Activated CD8-positive, alpha-beta T cell treated with anti-CD3 and anti-CD28 coated beads for 36 hours (primary cell): ENCODE data around the gene POMGNT2. TPM values are rescaled to one million over a fixed set of nuclear protein-coding genes. Genes with fewer than 3 reads are reported as not detected.

Source experiments
- ATAC-seq: fragments of 200-7000 bp; cut with Tn5 transposase; one replicate; pipeline ENCODE4 v1.10.0; 2021; ENCODE audit warnings: mild to moderate bottlenecking, moderate library complexity
- CTCF ChIA-PET: fragments of 350-600 bp; sonication (Branson Sonifier 250); formaldehyde crosslinking; loops from one replicate; lab custom pipeline; 2021; ENCODE audit warnings: antibody characterized with exemption; lab: Charles Lee
- POLR2A ChIA-PET: fragments of 350-600 bp; sonication (Branson Sonifier 250); formaldehyde crosslinking; loops from one replicate; lab custom pipeline; 2021; ENCODE audit warnings: antibody characterized with exemption; lab: Charles Lee
- DNase-seq: peaks from one replicate; pipeline ENCODE4 v3.0.0-alpha.2; 2020
- H3K27ac Mint-ChIP-seq: one replicate; pipeline ENCODE4 v1.8.0; 2021; ENCODE audit warnings: mild to moderate bottlenecking, mixed read lengths
- H3K27me3 Mint-ChIP-seq: one replicate; pipeline ENCODE4 v1.8.0; 2021; ENCODE audit warnings: mixed read lengths
- H3K36me3 Mint-ChIP-seq: one replicate; pipeline ENCODE4 v1.8.0; 2021; ENCODE audit warnings: low read depth, mixed read lengths
- H3K4me1 Mint-ChIP-seq: one replicate; pipeline ENCODE4 v1.8.0; 2021; ENCODE audit warnings: low read depth, mixed read lengths
- H3K4me3 Mint-ChIP-seq: one replicate; pipeline ENCODE4 v1.8.0; 2021; ENCODE audit warnings: mild to moderate bottlenecking, moderate library complexity, mixed read lengths
- H3K9me3 Mint-ChIP-seq: one replicate; pipeline ENCODE4 v1.8.0; 2021; ENCODE audit warnings: mixed read lengths
- intact Hi-C: fragments of 100-400 bp; cut with micrococcal nuclease; formaldehyde crosslinking; loops from one replicate; pipeline ENCODE4 v1.10.0; 2022
- total RNA-seq, 2 experiments: library from RNA; stranded (reverse); gene quantifications; one replicate each; pipeline ENCODE4 v1.2.3, GENCODE V29; 2021
- TF ChIP-seq, protein P1 (sequence below): fragments of 200-600 bp; IDR thresholded peaks from one replicate; pipeline ENCODE4 v1.8.0; 2022; ENCODE audit warnings: antibody characterized with exemption, mild to moderate bottlenecking

The POMGNT2 gene
- total RNA-seq, 2 experiments from 2014 or later, result 11.9 to 12.0 TPM

DNA sequence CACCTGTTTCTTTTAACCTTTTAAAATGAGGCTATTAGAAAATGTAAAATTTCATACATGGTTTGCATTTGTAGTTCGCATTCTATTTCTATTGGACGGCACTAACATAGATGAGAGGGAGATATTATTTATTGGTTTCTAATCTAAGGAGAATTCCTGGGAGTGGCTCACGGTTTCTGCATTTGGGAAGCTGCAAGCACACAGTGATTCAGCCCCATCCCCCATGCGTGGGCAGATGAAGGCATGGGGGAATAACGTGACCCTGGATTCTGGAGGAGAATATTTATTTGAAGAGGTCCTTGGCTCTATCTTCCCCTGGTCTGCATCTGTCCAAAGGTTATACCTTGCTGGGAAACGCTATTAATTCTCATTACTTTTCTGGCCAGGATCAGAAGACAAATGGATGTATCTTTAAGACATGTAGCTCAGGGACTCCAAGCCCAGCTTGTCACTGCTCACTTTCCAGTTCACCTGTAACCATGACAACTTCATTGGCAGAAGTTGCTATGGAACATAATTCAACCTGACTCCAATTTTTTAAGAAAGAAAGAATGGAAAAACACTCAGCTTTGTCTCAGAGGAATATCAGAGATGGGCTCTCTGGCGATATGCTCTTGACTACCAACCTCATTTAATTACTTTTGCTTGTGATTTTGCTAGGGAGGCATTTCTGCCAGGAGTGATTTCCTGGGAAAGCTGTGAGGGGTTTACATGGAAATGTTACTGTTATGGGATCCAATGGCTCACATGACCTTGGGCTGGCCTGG lies 27.2 kb upstream of the POMGNT2 start:
- TF ChIP-seq, protein P1, sequence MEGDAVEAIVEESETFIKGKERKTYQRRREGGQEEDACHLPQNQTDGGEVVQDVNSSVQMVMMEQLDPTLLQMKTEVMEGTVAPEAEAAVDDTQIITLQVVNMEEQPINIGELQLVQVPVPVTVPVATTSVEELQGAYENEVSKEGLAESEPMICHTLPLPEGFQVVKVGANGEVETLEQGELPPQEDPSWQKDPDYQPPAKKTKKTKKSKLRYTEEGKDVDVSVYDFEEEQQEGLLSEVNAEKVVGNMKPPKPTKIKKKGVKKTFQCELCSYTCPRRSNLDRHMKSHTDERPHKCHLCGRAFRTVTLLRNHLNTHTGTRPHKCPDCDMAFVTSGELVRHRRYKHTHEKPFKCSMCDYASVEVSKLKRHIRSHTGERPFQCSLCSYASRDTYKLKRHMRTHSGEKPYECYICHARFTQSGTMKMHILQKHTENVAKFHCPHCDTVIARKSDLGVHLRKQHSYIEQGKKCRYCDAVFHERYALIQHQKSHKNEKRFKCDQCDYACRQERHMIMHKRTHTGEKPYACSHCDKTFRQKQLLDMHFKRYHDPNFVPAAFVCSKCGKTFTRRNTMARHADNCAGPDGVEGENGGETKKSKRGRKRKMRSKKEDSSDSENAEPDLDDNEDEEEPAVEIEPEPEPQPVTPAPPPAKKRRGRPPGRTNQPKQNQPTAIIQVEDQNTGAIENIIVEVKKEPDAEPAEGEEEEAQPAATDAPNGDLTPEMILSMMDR, result no peak
- CTCF ChIA-PET, result interaction anchor here (1.2 kb wide), 1 partner anchor 171 kb away, joined by 4 read pairs; no protein-coding TSS in a partner anchor
- no peak for ATAC-seq

DNA sequence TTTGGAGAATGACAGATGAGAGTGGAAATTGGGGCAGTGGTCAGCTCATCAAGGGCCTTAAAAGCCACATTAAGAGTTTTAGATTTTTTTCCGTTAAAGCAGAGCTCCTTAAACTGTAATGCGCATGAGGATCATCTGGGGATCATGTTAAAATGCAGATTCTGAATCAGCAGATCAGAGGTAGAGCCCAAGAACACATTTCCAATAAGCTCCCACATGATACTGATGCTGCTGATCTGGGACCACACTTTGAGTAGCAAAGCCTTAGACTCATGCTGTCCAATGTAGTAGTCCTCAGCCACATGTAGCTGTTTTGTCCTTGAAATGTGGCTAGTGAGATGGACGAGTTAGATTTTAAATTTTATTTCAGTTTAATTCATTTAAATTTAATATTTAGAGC lies 26.3 kb upstream of the POMGNT2 start:
- no peaks in the 10 kb centered on the region for H3K4me1 Mint-ChIP-seq
- intact Hi-C loops, result no loop called here
- peaks cover 8% of the 10 kb centered on the region for H3K9me3 Mint-ChIP-seq
- H3K36me3 Mint-ChIP-seq, result no peaks in the 10 kb centered on the region
- ChIA-PET POLR2A (no interaction called here), CTCF (interaction anchor here (1.2 kb wide), 1 partner anchor 170 kb away, joined by 4 read pairs; no protein-coding TSS in a partner anchor)
- no peak overlapping the region for H3K27ac Mint-ChIP-seq
- TF ChIP-seq, protein P1, result no peak
- no peak overlapping the region for H3K4me3 Mint-ChIP-seq
- DNase-seq (no peak), ATAC-seq (no peak)
- no peaks in the 10 kb centered on the region for H3K27me3 Mint-ChIP-seq

More for the DNA sequence above, 27.2 kb upstream of the POMGNT2 start:
- DNase-seq, result no peak
- Mint-ChIP-seq H3K27me3 (no peaks in the 10 kb centered on the region), H3K36me3 (no peaks in the 10 kb centered on the region), H3K27ac (no peak overlapping the region), H3K9me3 (peaks cover 8% of the 10 kb centered on the region), H3K4me3 (no peak overlapping the region), H3K4me1 (no peaks in the 10 kb centered on the region)
- intact Hi-C loops, result no loop called here
- POLR2A ChIA-PET, result interaction anchor here (0.6 kb wide), 1 partner anchor 171 kb away, joined by 4 read pairs; no protein-coding TSS in a partner anchor

- Mint-ChIP-seq H3K4me1 (no peaks in the 10 kb centered on the region), H3K4me3 (no peak overlapping the region), H3K9me3 (peaks cover 5% of the 10 kb centered on the region), H3K36me3 (no peaks in the 10 kb centered on the region), H3K27ac (no peak overlapping the region), H3K27me3 (no peaks in the 10 kb centered on the region)
- TF ChIP-seq, protein P1, result no peak
- intact Hi-C loops, result no loop called here
- ChIA-PET POLR2A (no interaction called here), CTCF (interaction anchor here (0.7 kb wide), 1 partner anchor 166 kb away, joined by 3 read pairs; no protein-coding TSS in a partner anchor)
- ATAC-seq, result no peak
- no peak for DNase-seq
Observed at GRCh38 chr3:43128464-43128863, 22.6 kb upstream of the POMGNT2 start.

GRCh38 chr3:43126536-43126935 lies 20.7 kb upstream of the POMGNT2 start:
- H3K27ac Mint-ChIP-seq, result no peak overlapping the region
- DNase-seq, result no peak
- no peaks in the 10 kb centered on the region for H3K4me1 Mint-ChIP-seq
- H3K27me3 Mint-ChIP-seq, result no peaks in the 10 kb centered on the region
- POLR2A ChIA-PET, result interaction anchor here (0.8 kb wide), 1 partner anchor 26 kb away, joined by 3 read pairs; no protein-coding TSS in a partner anchor
- intact Hi-C loops, result no loop called here
- H3K36me3 Mint-ChIP-seq, result no peaks in the 10 kb centered on the region
- peaks cover 5% of the 10 kb centered on the region for H3K9me3 Mint-ChIP-seq
- ATAC-seq, result no peak
- TF ChIP-seq, protein P1, result no peak
- H3K4me3 Mint-ChIP-seq, result no peak overlapping the region
- CTCF ChIA-PET, result interaction anchor here (0.6 kb wide), 1 partner anchor 347 kb away, joined by 3 read pairs; no protein-coding TSS in a partner anchor

DNA sequence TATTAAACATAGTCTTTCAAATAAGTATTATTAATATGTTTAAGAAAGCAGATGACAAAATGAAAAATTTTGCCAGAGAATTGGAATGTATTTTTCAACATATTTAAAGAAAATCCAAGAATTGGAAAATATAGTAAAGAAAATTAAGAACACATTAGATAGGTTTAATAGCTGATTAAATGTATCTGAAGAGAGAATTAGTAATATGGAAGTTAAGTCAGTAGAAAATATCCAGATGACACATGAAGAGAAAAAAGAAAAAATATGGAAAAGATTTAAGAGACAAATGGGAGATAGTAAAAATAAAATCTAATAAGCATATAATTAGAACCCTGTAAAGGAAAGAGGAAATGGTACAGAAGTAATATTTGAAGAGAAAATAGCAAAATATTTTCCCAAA lies 18.0 kb upstream of the POMGNT2 start:
- Mint-ChIP-seq H3K27me3 (peaks cover 2% of the 10 kb centered on the region), H3K36me3 (no peaks in the 10 kb centered on the region), H3K4me1 (peaks cover 4% of the 10 kb centered on the region), H3K9me3 (peaks cover 5% of the 10 kb centered on the region), H3K4me3 (no peak overlapping the region), H3K27ac (no peak overlapping the region)
- CTCF ChIA-PET, result no interaction called here
- POLR2A ChIA-PET, result no interaction called here
- TF ChIP-seq, protein P1, result no peak
- ATAC-seq (no peak), DNase-seq (no peak)
- intact Hi-C loops, result no loop called here
